ENCODE results near the gene OR8B12.

GRCh38 chr11:124551189-124551588 lies 7.7 kb upstream of the OR8B12 start:
- TF ChIP-seq CTCF (IDR thresholded peaks at IDR 0.05) (no peak), POLR2A (IDR thresholded peaks at IDR 0.05) (no peak)

Data from right lobe of liver (tissue), 4 donors.